GM23338 (cell line): Measurements from ENCODE around the gene PKD2.

Source experiments
- CREB1 ChIP-seq: fragments of 250-450 bp; sonication (Bioruptor Pico); IDR thresholded peaks from 2 replicates; pipeline ENCODE4 v1.5.0; 2020; ENCODE audit warnings: low read depth, mild to moderate bottlenecking, moderate library complexity
- EZH2 ChIP-seq: fragments of 200-600 bp; sonication (generic); IDR thresholded peaks from one replicate; pipeline ENCODE4 v1.8.0; 2017; ENCODE audit warnings: antibody characterized with exemption, mild to moderate bottlenecking, low read depth; ENCODE audit not compliant: unreplicated experiment
- EZH2phosphoT487 ChIP-seq: fragments of 200-600 bp; sonication (generic); IDR thresholded peaks from one replicate; pipeline ENCODE4 v1.8.1; 2018; ENCODE audit warnings: antibody characterized with exemption; ENCODE audit not compliant: unreplicated experiment
- NANOG ChIP-seq: IDR thresholded peaks from 2 replicates; pipeline ENCODE4 v1.6.1; 2016; ENCODE audit warnings: antibody characterized with exemption, borderline replicate concordance
- POLR2AphosphoS5 ChIP-seq: IDR thresholded peaks from 2 replicates; pipeline ENCODE4 v1.6.1; 2016; ENCODE audit warnings: antibody characterized with exemption, low read depth
- STAT1 ChIP-seq: IDR thresholded peaks from one replicate; pipeline ENCODE4 v1.6.1; 2016; ENCODE audit warnings: antibody characterized with exemption; ENCODE audit not compliant: unreplicated experiment
- ZNF114 ChIP-seq: fragments of 250-450 bp; sonication (Bioruptor Pico); IDR thresholded peaks from 2 replicates; pipeline ENCODE4 v1.5.0; 2020; ENCODE audit warnings: mild to moderate bottlenecking, moderate library complexity
- TF ChIP-seq, protein P1 (sequence below), 2 experiments: fragments of 200-600 bp in 1 of 2; sonication (generic) in 1 of 2; conservative IDR thresholded peaks; 2 replicates each; pipeline versions ENCODE4 v1.5.1 to v1.6.1; 2016 to 2017; ENCODE audit warnings: antibody characterized with exemption in 2 of 2, low read depth in 2 of 2, mild to moderate bottlenecking in 2 of 2, moderate library complexity in 1 of 2
- TF ChIP-seq, protein P2 (sequence below): IDR thresholded peaks from one replicate; pipeline ENCODE4 v1.6.1; 2018; ENCODE audit warnings: antibody characterized with exemption; ENCODE audit not compliant: unreplicated experiment

GRCh38 chr4:88080626-88081025, 73.2 kb downstream of the PKD2 start:
- TF ChIP-seq, protein P1, sequence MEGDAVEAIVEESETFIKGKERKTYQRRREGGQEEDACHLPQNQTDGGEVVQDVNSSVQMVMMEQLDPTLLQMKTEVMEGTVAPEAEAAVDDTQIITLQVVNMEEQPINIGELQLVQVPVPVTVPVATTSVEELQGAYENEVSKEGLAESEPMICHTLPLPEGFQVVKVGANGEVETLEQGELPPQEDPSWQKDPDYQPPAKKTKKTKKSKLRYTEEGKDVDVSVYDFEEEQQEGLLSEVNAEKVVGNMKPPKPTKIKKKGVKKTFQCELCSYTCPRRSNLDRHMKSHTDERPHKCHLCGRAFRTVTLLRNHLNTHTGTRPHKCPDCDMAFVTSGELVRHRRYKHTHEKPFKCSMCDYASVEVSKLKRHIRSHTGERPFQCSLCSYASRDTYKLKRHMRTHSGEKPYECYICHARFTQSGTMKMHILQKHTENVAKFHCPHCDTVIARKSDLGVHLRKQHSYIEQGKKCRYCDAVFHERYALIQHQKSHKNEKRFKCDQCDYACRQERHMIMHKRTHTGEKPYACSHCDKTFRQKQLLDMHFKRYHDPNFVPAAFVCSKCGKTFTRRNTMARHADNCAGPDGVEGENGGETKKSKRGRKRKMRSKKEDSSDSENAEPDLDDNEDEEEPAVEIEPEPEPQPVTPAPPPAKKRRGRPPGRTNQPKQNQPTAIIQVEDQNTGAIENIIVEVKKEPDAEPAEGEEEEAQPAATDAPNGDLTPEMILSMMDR (conservative IDR thresholded peaks at IDR 0.05; ENCODE audit: low read depth in 2 of 2): no peak
- TF ChIP-seq ZNF114 (no peak), EZH2 (no peak), NANOG (no peak), EZH2phosphoT487 (no peak), POLR2AphosphoS5 (no peak), CREB1 (CRISPR knock-in tag) (no peak), STAT1 (no peak)
- TF ChIP-seq, protein P2, sequence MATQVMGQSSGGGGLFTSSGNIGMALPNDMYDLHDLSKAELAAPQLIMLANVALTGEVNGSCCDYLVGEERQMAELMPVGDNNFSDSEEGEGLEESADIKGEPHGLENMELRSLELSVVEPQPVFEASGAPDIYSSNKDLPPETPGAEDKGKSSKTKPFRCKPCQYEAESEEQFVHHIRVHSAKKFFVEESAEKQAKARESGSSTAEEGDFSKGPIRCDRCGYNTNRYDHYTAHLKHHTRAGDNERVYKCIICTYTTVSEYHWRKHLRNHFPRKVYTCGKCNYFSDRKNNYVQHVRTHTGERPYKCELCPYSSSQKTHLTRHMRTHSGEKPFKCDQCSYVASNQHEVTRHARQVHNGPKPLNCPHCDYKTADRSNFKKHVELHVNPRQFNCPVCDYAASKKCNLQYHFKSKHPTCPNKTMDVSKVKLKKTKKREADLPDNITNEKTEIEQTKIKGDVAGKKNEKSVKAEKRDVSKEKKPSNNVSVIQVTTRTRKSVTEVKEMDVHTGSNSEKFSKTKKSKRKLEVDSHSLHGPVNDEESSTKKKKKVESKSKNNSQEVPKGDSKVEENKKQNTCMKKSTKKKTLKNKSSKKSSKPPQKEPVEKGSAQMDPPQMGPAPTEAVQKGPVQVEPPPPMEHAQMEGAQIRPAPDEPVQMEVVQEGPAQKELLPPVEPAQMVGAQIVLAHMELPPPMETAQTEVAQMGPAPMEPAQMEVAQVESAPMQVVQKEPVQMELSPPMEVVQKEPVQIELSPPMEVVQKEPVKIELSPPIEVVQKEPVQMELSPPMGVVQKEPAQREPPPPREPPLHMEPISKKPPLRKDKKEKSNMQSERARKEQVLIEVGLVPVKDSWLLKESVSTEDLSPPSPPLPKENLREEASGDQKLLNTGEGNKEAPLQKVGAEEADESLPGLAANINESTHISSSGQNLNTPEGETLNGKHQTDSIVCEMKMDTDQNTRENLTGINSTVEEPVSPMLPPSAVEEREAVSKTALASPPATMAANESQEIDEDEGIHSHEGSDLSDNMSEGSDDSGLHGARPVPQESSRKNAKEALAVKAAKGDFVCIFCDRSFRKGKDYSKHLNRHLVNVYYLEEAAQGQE: no peak
